ENCODE results near the gene PPP2R2D.

GRCh38 chr10:131915990-131916766 is 15.4 kb downstream of the PPP2R2D start:
- no peak for TF ChIP-seq CTCF (conservative IDR thresholded peaks at IDR 0.05)
- TF ChIP-seq EZH2 (IDR thresholded peaks at IDR 0.05; ENCODE audit: low read depth), result no peak

Measured in PC-9 (cell line).